Karpas-422 (cell line): ENCODE data around the gene WNT7B. TPM values are rescaled to one million over a fixed set of nuclear protein-coding genes. Genes with fewer than 3 reads are reported as not detected.

Source experiments
- DNase-seq: peaks from one replicate; pipeline ENCODE4 v3.0.0-alpha.2; 2015
- H2AFZ ChIP-seq: fragments of 200-600 bp; sonication (generic); 2 replicates; pipeline ENCODE4 v1.6.1; 2014; ENCODE audit warnings: antibody characterized with exemption, low read length, mixed read lengths
- H3K27ac ChIP-seq: fragments of 200-600 bp; sonication (generic); 2 replicates; pipeline ENCODE4 v1.5.1; 2014; ENCODE audit warnings: mild to moderate bottlenecking, low read length, moderate library complexity
- H3K27me3 ChIP-seq: fragments of 200-600 bp; sonication (generic); 2 replicates; pipeline ENCODE4 v1.6.1; 2014; ENCODE audit warnings: low read length, mixed read lengths
- H3K36me3 ChIP-seq: fragments of 200-600 bp; sonication (generic); 2 replicates; pipeline ENCODE4 v1.6.1; 2014; ENCODE audit warnings: low read length, mixed read lengths; ENCODE audit not compliant: insufficient read depth
- H3K4me1 ChIP-seq: fragments of 200-600 bp; sonication (generic); 2 replicates; pipeline ENCODE4 v1.6.1; 2014; ENCODE audit warnings: mild to moderate bottlenecking, low read length, mixed read lengths
- H3K4me2 ChIP-seq: fragments of 200-600 bp; sonication (generic); 2 replicates; pipeline ENCODE4 v1.6.1; 2014; ENCODE audit warnings: low read length, low read depth, mild to moderate bottlenecking; ENCODE audit not compliant: poor library complexity, severe bottlenecking
- H3K4me3 ChIP-seq: fragments of 200-600 bp; sonication (generic); 2 replicates; pipeline ENCODE4 v1.5.1; 2014; ENCODE audit warnings: mild to moderate bottlenecking, antibody characterized with exemption, low read length, mixed read lengths
- H3K79me2 ChIP-seq: fragments of 200-600 bp; sonication (generic); 2 replicates; pipeline ENCODE4 v1.6.1; 2014; ENCODE audit warnings: mild to moderate bottlenecking, low read length, mixed read lengths
- H3K9ac ChIP-seq: fragments of 200-600 bp; sonication (generic); 2 replicates; pipeline ENCODE4 v1.6.0; 2014; ENCODE audit warnings: low read length
- H3K9me2 ChIP-seq: fragments of 200-600 bp; sonication (generic), shearing (Covaris generic); replicated peaks from 2 replicates; pipeline ENCODE4 v1.6.0; 2014; ENCODE audit warnings: mild to moderate bottlenecking, low read length, moderate library complexity; ENCODE audit not compliant: insufficient read depth
- H3K9me3 ChIP-seq: fragments of 300-700, 200-600 bp; sonication (generic); 2 replicates; pipeline ENCODE4 v1.6.1; 2014; ENCODE audit warnings: low read length, mixed read lengths
- H4K20me1 ChIP-seq: fragments of 200-600 bp; sonication (generic); 2 replicates; pipeline ENCODE4 v1.6.1; 2014; ENCODE audit warnings: mild to moderate bottlenecking, antibody characterized with exemption, low read length, low read depth; ENCODE audit not compliant: insufficient read depth
- total RNA-seq: library from RNA; depleted of rRNA; stranded (reverse); fragments of >200 nt; shearing (Covaris generic); gene quantifications from 2 replicates; pipeline ENCODE4 v1.2.3, GENCODE V29; 2014; ENCODE audit warnings: low replicate concordance

Gene WNT7B
- total RNA-seq, 1 experiment from 2014 or later = not detected

- Histone ChIP-seq H3K9me2 (no peaks in the 10 kb centered on the region), H4K20me1 (no peaks in the 10 kb centered on the region), H3K79me2 (no peaks in the 10 kb centered on the region), H3K27me3 (no peaks in the 10 kb centered on the region), H3K27ac (no peak overlapping the region), H3K4me1 (no peaks in the 10 kb centered on the region), H2AFZ (no peak overlapping the region), H3K4me3 (no peak overlapping the region), H3K9ac (no peak overlapping the region), H3K9me3 (no peaks in the 10 kb centered on the region), H3K36me3 (no peaks in the 10 kb centered on the region), H3K4me2 (no peak overlapping the region)
- no peak for DNase-seq
Observed at GRCh38 chr22:45963821-45964220, 13.1 kb downstream of the WNT7B start.

GRCh38 chr22:45962756-45963324, 14.1 kb downstream of the WNT7B start:
- Histone ChIP-seq H3K36me3 (no peaks in the 10 kb centered on the region), H3K9ac (no peak overlapping the region), H3K79me2 (no peaks in the 10 kb centered on the region), H3K4me2 (no peak overlapping the region), H2AFZ (no peak overlapping the region), H3K4me1 (no peaks in the 10 kb centered on the region), H3K4me3 (no peak overlapping the region), H3K27ac (no peak overlapping the region), H3K27me3 (no peaks in the 10 kb centered on the region), H3K9me3 (no peaks in the 10 kb centered on the region), H3K9me2 (no peaks in the 10 kb centered on the region), H4K20me1 (no peaks in the 10 kb centered on the region)
- DNase-seq = no peak

- Histone ChIP-seq H3K79me2 (no peaks in the 10 kb centered on the region), H2AFZ (no peak overlapping the region), H3K4me1 (no peaks in the 10 kb centered on the region), H3K27me3 (no peaks in the 10 kb centered on the region), H3K4me2 (no peak overlapping the region), H3K4me3 (no peak overlapping the region), H3K9me2 (no peaks in the 10 kb centered on the region), H3K36me3 (no peaks in the 10 kb centered on the region), H3K9ac (no peak overlapping the region), H3K27ac (no peak overlapping the region), H4K20me1 (no peaks in the 10 kb centered on the region), H3K9me3 (no peaks in the 10 kb centered on the region)
- no peak for DNase-seq
Observed at GRCh38 chr22:45962434-45962718, 14.6 kb downstream of the WNT7B start.

GRCh38 chr22:45961679-45962433, 15.1 kb downstream of the WNT7B start:
- Histone ChIP-seq H3K9me3 (no peaks in the 10 kb centered on the region), H3K4me1 (no peaks in the 10 kb centered on the region), H3K4me3 (no peak overlapping the region), H3K9ac (no peak overlapping the region), H3K79me2 (no peaks in the 10 kb centered on the region), H3K9me2 (no peaks in the 10 kb centered on the region), H3K36me3 (no peaks in the 10 kb centered on the region), H4K20me1 (no peaks in the 10 kb centered on the region), H2AFZ (no peak overlapping the region), H3K27me3 (no peaks in the 10 kb centered on the region), H3K27ac (no peak overlapping the region), H3K4me2 (no peak overlapping the region)
- no peak for DNase-seq

GRCh38 chr22:45960477-45961386, 16.2 kb downstream of the WNT7B start:
- no peak overlapping the region for H2AFZ ChIP-seq
- no peaks in the 10 kb centered on the region for H3K9me2 ChIP-seq
- no peak overlapping the region for H3K4me3 ChIP-seq
- no peak overlapping the region for H3K27ac ChIP-seq
- H3K4me1 ChIP-seq = no peaks in the 10 kb centered on the region
- H3K27me3 ChIP-seq = no peaks in the 10 kb centered on the region
- DNase-seq = no peak
- H3K79me2 ChIP-seq = no peaks in the 10 kb centered on the region
- H4K20me1 ChIP-seq = no peaks in the 10 kb centered on the region
- H3K9me3 ChIP-seq = no peaks in the 10 kb centered on the region
- no peak overlapping the region for H3K4me2 ChIP-seq
- no peak overlapping the region for H3K9ac ChIP-seq
- no peaks in the 10 kb centered on the region for H3K36me3 ChIP-seq

GRCh38 chr22:45959719-45960476, 17.1 kb downstream of the WNT7B start:
- no peaks in the 10 kb centered on the region for H3K79me2 ChIP-seq
- H3K9me3 ChIP-seq = no peaks in the 10 kb centered on the region
- DNase-seq = no peak
- no peaks in the 10 kb centered on the region for H3K27me3 ChIP-seq
- no peak overlapping the region for H2AFZ ChIP-seq
- no peak overlapping the region for H3K4me3 ChIP-seq
- H3K27ac ChIP-seq = no peak overlapping the region
- H3K9ac ChIP-seq = no peak overlapping the region
- no peaks in the 10 kb centered on the region for H3K4me1 ChIP-seq
- no peaks in the 10 kb centered on the region for H3K9me2 ChIP-seq
- H3K36me3 ChIP-seq = no peaks in the 10 kb centered on the region
- H3K4me2 ChIP-seq = no peak overlapping the region
- no peaks in the 10 kb centered on the region for H4K20me1 ChIP-seq

- Histone ChIP-seq H3K27me3 (no peaks in the 10 kb centered on the region), H3K4me3 (no peak overlapping the region), H3K27ac (no peak overlapping the region), H3K9me3 (no peaks in the 10 kb centered on the region), H4K20me1 (no peaks in the 10 kb centered on the region), H3K9me2 (no peaks in the 10 kb centered on the region), H3K36me3 (no peaks in the 10 kb centered on the region), H3K4me1 (no peaks in the 10 kb centered on the region), H3K4me2 (no peak overlapping the region), H2AFZ (no peak overlapping the region), H3K79me2 (no peaks in the 10 kb centered on the region), H3K9ac (no peak overlapping the region)
- DNase-seq = no peak
Observed at GRCh38 chr22:45958971-45959370, 18.0 kb downstream of the WNT7B start.

- no peak overlapping the region for H3K27ac ChIP-seq
- H4K20me1 ChIP-seq = no peaks in the 10 kb centered on the region
- H2AFZ ChIP-seq = no peak overlapping the region
- H3K27me3 ChIP-seq = no peaks in the 10 kb centered on the region
- no peaks in the 10 kb centered on the region for H3K4me1 ChIP-seq
- H3K4me3 ChIP-seq = no peak overlapping the region
- H3K36me3 ChIP-seq = no peaks in the 10 kb centered on the region
- DNase-seq = no peak
- H3K9ac ChIP-seq = no peak overlapping the region
- H3K9me3 ChIP-seq = no peaks in the 10 kb centered on the region
- H3K4me2 ChIP-seq = no peak overlapping the region
- H3K9me2 ChIP-seq = no peaks in the 10 kb centered on the region
- H3K79me2 ChIP-seq = no peaks in the 10 kb centered on the region
Observed at GRCh38 chr22:45957826-45958225, 19.1 kb downstream of the WNT7B start.
